ENCODE measurements around the gene DPH2.

GRCh38 chr1:43956234-43956633 is 13.6 kb upstream of the DPH2 start:
- no peak for TF ChIP-seq CTCF (IDR thresholded peaks at IDR 0.05)
- TF ChIP-seq POLR2A (IDR thresholded peaks at IDR 0.05) = no peak

Measured in breast epithelium (tissue), 3 donors.